Measurements from ENCODE around the gene CHERP. TPM values are rescaled to one million over a fixed set of nuclear protein-coding genes. Genes with fewer than 3 reads are reported as not detected.

The CHERP gene
- total and polyA plus RNA-seq, 2 donors (not counting 1 experiment from before 2014, with no cell fraction given) = 38.3 to 98.9 TPM

- Histone ChIP-seq H3K4me2 (replicated peaks; ENCODE audit: low read depth, low read length, poor library complexity, severe bottlenecking) (no peak overlapping the region), H3K4me1 (ENCODE audit: control insufficient read depth in 2 of 2, insufficient read depth in 2 of 2, low read length in 2 of 2) (no peaks in the 10 kb centered on the region), H3K4me3 (ENCODE audit: control extremely low read depth in 1 of 5, extremely low read depth in 1 of 5, insufficient read depth in 1 of 5, low read depth in 2 of 5, low read length in 4 of 5) (no peak overlapping the region), H3K9ac (ENCODE audit: low read length) (no peak overlapping the region), H4K20me1 (ENCODE audit: control insufficient read depth, insufficient read depth, low read length, poor library complexity, severe bottlenecking) (no peaks in the 10 kb centered on the region), H3K27ac (ENCODE audit: low read length in 2 of 2) (no peak overlapping the region), H3K36me3 (replicated peaks in 1 of 2; ENCODE audit: control extremely low read depth in 1 of 2, control insufficient read depth in 1 of 2, extremely low read depth in 1 of 2, insufficient read depth in 2 of 2, low read length in 1 of 2) (peaks cover 2 to 63% of the 10 kb centered on the region in 2 experiments), H3K27me3 (replicated peaks in 1 of 4; ENCODE audit: control extremely low read depth in 1 of 4, control insufficient read depth in 3 of 4, insufficient read depth in 4 of 4, low read length in 3 of 4) (no peaks in the 10 kb centered on the region), H2AFZ (ENCODE audit: insufficient read depth, low read depth, low read length, poor library complexity, severe bottlenecking) (no peak overlapping the region), H3K79me2 (ENCODE audit: control insufficient read depth, insufficient read depth, low read length) (no peaks in the 10 kb centered on the region), H3K9me3 (ENCODE audit: control extremely low read depth in 1 of 3, control insufficient read depth in 2 of 3, insufficient read depth in 1 of 3, low read length in 2 of 3) (no peaks in the 10 kb centered on the region)
- DNase-seq = no peak
- Mint-ChIP-seq H3K4me1 (no peaks in the 10 kb centered on the region), H3K27me3 (no peaks in the 10 kb centered on the region), H3K9me3 (ENCODE audit: insufficient read depth) (no peaks in the 10 kb centered on the region), H3K4me3 (no peak overlapping the region), H3K27ac (peak overlapping the region; percentile 15)
- TF ChIP-seq CTCF (IDR thresholded peaks at IDR 0.05) = no peak
- no peak for TF ChIP-seq EZH2 (IDR thresholded peaks at IDR 0.05; ENCODE audit: borderline replicate concordance, insufficient read depth, low read depth, low read length, poor library complexity, severe bottlenecking)
- WGBS (ENCODE audit: insufficient coverage) = 93% methylated on average over 8 of the region's 24 CpGs
- no peak for ATAC-seq (ENCODE audit: low read depth)
- CTCF ChIA-PET = no interaction called here
- POLR2A ChIA-PET = no interaction called here
- intact Hi-C loops (cut with micrococcal nuclease) = no loop called here
Measured at GRCh38 chr19:16519230-16519687, 23.0 kb downstream of the CHERP start.

- H3K9ac ChIP-seq (ENCODE audit: low read length) = no peak overlapping the region
- DNase-seq (peak; percentile 13), ATAC-seq (ENCODE audit: low read depth) (no peak)
- ChIA-PET CTCF (no interaction called here), POLR2A (no interaction called here)
- no peaks in the 10 kb centered on the region for H3K27me3 ChIP-seq (replicated peaks in 1 of 4; ENCODE audit: control extremely low read depth in 1 of 4, control insufficient read depth in 3 of 4, insufficient read depth in 4 of 4, low read length in 3 of 4)
- H3K9me3 ChIP-seq (ENCODE audit: control extremely low read depth in 1 of 3, control insufficient read depth in 2 of 3, insufficient read depth in 1 of 3, low read length in 2 of 3) = no peaks in the 10 kb centered on the region
- H3K4me2 ChIP-seq (replicated peaks; ENCODE audit: low read depth, low read length, poor library complexity, severe bottlenecking) = no peak overlapping the region
- H2AFZ ChIP-seq (ENCODE audit: insufficient read depth, low read depth, low read length, poor library complexity, severe bottlenecking) = no peak overlapping the region
- no peaks in the 10 kb centered on the region for H3K27me3 Mint-ChIP-seq
- H3K27ac Mint-ChIP-seq = no peak overlapping the region
- peaks cover 2 to 58% of the 10 kb centered on the region in 2 experiments for H3K36me3 ChIP-seq (replicated peaks in 1 of 2; ENCODE audit: control extremely low read depth in 1 of 2, control insufficient read depth in 1 of 2, extremely low read depth in 1 of 2, insufficient read depth in 2 of 2, low read length in 1 of 2)
- no peaks in the 10 kb centered on the region for H3K9me3 Mint-ChIP-seq (ENCODE audit: insufficient read depth)
- H3K79me2 ChIP-seq (ENCODE audit: control insufficient read depth, insufficient read depth, low read length) = no peaks in the 10 kb centered on the region
- no peaks in the 10 kb centered on the region for H3K4me1 Mint-ChIP-seq
- no peak overlapping the region for H3K27ac ChIP-seq (ENCODE audit: low read length in 2 of 2)
- H3K4me3 Mint-ChIP-seq = no peak overlapping the region
- no peaks in the 10 kb centered on the region for H3K4me1 ChIP-seq (ENCODE audit: control insufficient read depth in 2 of 2, insufficient read depth in 2 of 2, low read length in 2 of 2)
- 95% methylated on average over 28 of the region's 33 CpGs for WGBS (ENCODE audit: insufficient coverage)
- no peaks in the 10 kb centered on the region for H4K20me1 ChIP-seq (ENCODE audit: control insufficient read depth, insufficient read depth, low read length, poor library complexity, severe bottlenecking)
- no peak overlapping the region for H3K4me3 ChIP-seq (ENCODE audit: control extremely low read depth in 1 of 5, extremely low read depth in 1 of 5, insufficient read depth in 1 of 5, low read depth in 2 of 5, low read length in 4 of 5)
- no peak for TF ChIP-seq EZH2 (IDR thresholded peaks at IDR 0.05; ENCODE audit: borderline replicate concordance, insufficient read depth, low read depth, low read length, poor library complexity, severe bottlenecking)
- TF ChIP-seq CTCF (IDR thresholded peaks at IDR 0.05) = no peak
- intact Hi-C loops (cut with micrococcal nuclease) = no loop called here
Measured at GRCh38 chr19:16518483-16519229, 23.6 kb downstream of the CHERP start.
